ENCODE data around the gene IQGAP2.

- TF ChIP-seq CREB5 (CRISPR knock-in tag; IDR thresholded peaks at IDR 0.05; ENCODE audit: low read depth) (no peak), ESRRG (CRISPR knock-in tag; IDR thresholded peaks at IDR 0.05) (no peak), PATZ1 (CRISPR knock-in tag; IDR thresholded peaks at IDR 0.05; ENCODE audit: borderline replicate concordance) (no peak), OSR1 (CRISPR knock-in tag; IDR thresholded peaks at IDR 0.05) (no peak), BACH2 (CRISPR knock-in tag; IDR thresholded peaks at IDR 0.05; ENCODE audit: borderline replicate concordance) (no peak), CSRNP3 (CRISPR knock-in tag; IDR thresholded peaks at IDR 0.05) (no peak), ZFP30 (CRISPR knock-in tag; IDR thresholded peaks at IDR 0.05) (no peak), ARNTL (CRISPR knock-in tag; IDR thresholded peaks at IDR 0.05; ENCODE audit: borderline replicate concordance, low read depth) (no peak), TSHZ2 (CRISPR knock-in tag; IDR thresholded peaks at IDR 0.05) (no peak), PPARA (CRISPR knock-in tag; IDR thresholded peaks at IDR 0.05; ENCODE audit: borderline replicate concordance) (no peak), TCF4 (CRISPR knock-in tag; IDR thresholded peaks at IDR 0.05; ENCODE audit: borderline replicate concordance) (no peak), CSDC2 (CRISPR knock-in tag; IDR thresholded peaks at IDR 0.05) (no peak), ZNF8 (CRISPR knock-in tag; IDR thresholded peaks at IDR 0.05) (no peak), RARB (CRISPR knock-in tag; IDR thresholded peaks at IDR 0.05) (no peak)
These were observed 189.6 kb downstream of the IQGAP2 start for GRCh38 chr5:76592692-76593091.

Data from SK-N-SH treated with all-trans-retinoic acid at 6 μM for 48 hours (cell line).